DND-41 (cell line): Measurements from ENCODE around the gene MT1E.

ENCODE experiments used
- ATAC-seq: fragments of 200-7000 bp; cut with Tn5 transposase; 3 replicates; pipeline ENCODE4 v1.9.1; 2021; ENCODE audit warnings: low read depth; ENCODE audit not compliant: insufficient read depth
- DNase-seq: peaks from one replicate; pipeline ENCODE4 v3.0.0-alpha.2; 2020
- H2AFZ ChIP-seq: 2 replicates; pipeline ENCODE4 v1.6.0; 2012; ENCODE audit warnings: low read depth, low read length
- H3K27ac ChIP-seq: 2 replicates; pipeline ENCODE4 v1.5.1; 2012; ENCODE audit warnings: low read length, inconsistent platforms
- H3K27me3 ChIP-seq: fragments of 200-600 bp; sonication (generic); 2 replicates; pipeline ENCODE4 v1.6.0; 2012; ENCODE audit warnings: low read length, mild to moderate bottlenecking, inconsistent platforms; ENCODE audit not compliant: insufficient read depth, poor library complexity
- H3K36me3 ChIP-seq: 2 replicates; pipeline ENCODE4 v1.5.1; 2012; ENCODE audit warnings: low read length, inconsistent platforms; ENCODE audit not compliant: insufficient read depth
- H3K4me1 ChIP-seq: 2 replicates; pipeline ENCODE4 v1.5.1; 2012; ENCODE audit warnings: mild to moderate bottlenecking, low read length; ENCODE audit not compliant: insufficient read depth
- H3K4me2 ChIP-seq: 2 replicates; pipeline ENCODE4 v1.6.0; 2012; ENCODE audit warnings: mild to moderate bottlenecking, moderate library complexity, low read length, inconsistent platforms; ENCODE audit not compliant: insufficient read depth
- H3K4me3 ChIP-seq, 2 experiments: fragments of 200-600 bp in 1 of 2; shearing (Covaris generic) in 1 of 2; 2 replicates each; pipeline ENCODE4 v1.5.1; 2012 to 2016; ENCODE audit warnings: inconsistent platforms in 2 of 2, low read length in 2 of 2, mild to moderate bottlenecking in 2 of 2, low read depth in 1 of 2, moderate library complexity in 1 of 2
- H3K79me2 ChIP-seq: 2 replicates; pipeline ENCODE4 v1.6.0; 2012; ENCODE audit warnings: low read length, inconsistent platforms; ENCODE audit not compliant: insufficient read depth
- H3K9ac ChIP-seq: 2 replicates; pipeline ENCODE4 v1.6.0; 2012; ENCODE audit warnings: low read depth, mild to moderate bottlenecking, inconsistent platforms, low read length, moderate library complexity
- H3K9me3 ChIP-seq: 2 replicates; pipeline ENCODE4 v1.5.1; 2012; ENCODE audit warnings: low read length, moderate library complexity, mild to moderate bottlenecking, inconsistent platforms; ENCODE audit not compliant: insufficient read depth, severe bottlenecking
- H4K20me1 ChIP-seq: 2 replicates; pipeline ENCODE4 v1.6.0; 2012; ENCODE audit warnings: low read length; ENCODE audit not compliant: insufficient read depth
- CTCF ChIP-seq: IDR thresholded peaks from 2 replicates; pipeline ENCODE4 v1.5.1; 2012; ENCODE audit warnings: borderline replicate concordance, low read length, moderate library complexity, mild to moderate bottlenecking; ENCODE audit not compliant: poor library complexity, severe bottlenecking; ENCODE audit errors: extremely low read depth
- EZH2 ChIP-seq: IDR thresholded peaks from 3 replicates; pipeline ENCODE4 v1.6.1; 2012; ENCODE audit warnings: borderline replicate concordance, low read depth, mild to moderate bottlenecking, moderate library complexity, low read length, inconsistent platforms; ENCODE audit not compliant: severe bottlenecking

Gene MT1E

GRCh38 chr16:56647641-56648431 lies 22.3 kb downstream of the MT1E start:
- Histone ChIP-seq H3K4me3 (no peak overlapping the region), H3K9me3 (no peaks in the 10 kb centered on the region), H3K36me3 (no peaks in the 10 kb centered on the region), H3K4me1 (no peaks in the 10 kb centered on the region), H4K20me1 (no peaks in the 10 kb centered on the region), H3K27ac (no peak overlapping the region), H3K79me2 (no peaks in the 10 kb centered on the region), H3K4me2 (no peak overlapping the region), H3K9ac (no peak overlapping the region), H3K27me3 (peaks cover 47% of the 10 kb centered on the region), H2AFZ (no peak overlapping the region)
- no peak for DNase-seq
- ATAC-seq, result no peak
- no peak for TF ChIP-seq EZH2
- no peak for TF ChIP-seq CTCF

GRCh38 chr16:56649271-56649670 lies 23.7 kb downstream of the MT1E start:
- TF ChIP-seq EZH2 (no peak), CTCF (no peak)

GRCh38 chr16:56649820-56650219 lies 24.2 kb downstream of the MT1E start:
- Histone ChIP-seq H3K79me2 (no peaks in the 10 kb centered on the region), H4K20me1 (no peaks in the 10 kb centered on the region), H3K27ac (no peak overlapping the region), H3K4me3 (no peak overlapping the region), H2AFZ (no peak overlapping the region), H3K9ac (no peak overlapping the region), H3K4me2 (no peak overlapping the region), H3K9me3 (no peaks in the 10 kb centered on the region), H3K4me1 (no peaks in the 10 kb centered on the region), H3K27me3 (peaks cover 29% of the 10 kb centered on the region), H3K36me3 (no peaks in the 10 kb centered on the region)
- TF ChIP-seq EZH2 (no peak), CTCF (no peak)
- no peak for DNase-seq
- no peak for ATAC-seq

More at GRCh38 chr16:56649271-56649670, 23.7 kb downstream of the MT1E start:
- Histone ChIP-seq H3K27ac (no peak overlapping the region), H3K4me1 (no peaks in the 10 kb centered on the region), H3K27me3 (peaks cover 33% of the 10 kb centered on the region), H3K4me2 (no peak overlapping the region), H4K20me1 (no peaks in the 10 kb centered on the region), H3K79me2 (no peaks in the 10 kb centered on the region), H2AFZ (no peak overlapping the region), H3K36me3 (no peaks in the 10 kb centered on the region), H3K9me3 (no peaks in the 10 kb centered on the region), H3K9ac (no peak overlapping the region), H3K4me3 (no peak overlapping the region)
- DNase-seq, result no peak
- ATAC-seq, result no peak

GRCh38 chr16:56651586-56651985 lies 26.0 kb downstream of the MT1E start, which contains the start of gene MT1B:
MT1B (plus strand) TSS chr16:56651886; CDS start chr16:56651954, 68 bp downstream.
- no peak for ATAC-seq
- H3K4me3 ChIP-seq, result no peak within 1 kb of the TSS
- H4K20me1 ChIP-seq, result no peaks in the 10 kb centered on the region
- H2AFZ ChIP-seq, result no peak within 1 kb of the TSS
- H3K4me1 ChIP-seq, result no peaks in the 10 kb centered on the region
- TF ChIP-seq CTCF (no peak), EZH2 (no peak)
- no peaks in the 10 kb centered on the region for H3K79me2 ChIP-seq
- H3K27ac ChIP-seq, result no peak within 1 kb of the TSS
- no peaks in the 10 kb centered on the region for H3K36me3 ChIP-seq
- no peak for DNase-seq
- H3K9me3 ChIP-seq, result no peaks in the 10 kb centered on the region
- H3K9ac ChIP-seq, result no peak within 1 kb of the TSS
- no peak within 1 kb of the TSS for H3K4me2 ChIP-seq
- H3K27me3 ChIP-seq, result peaks cover 20% of the 10 kb centered on the region
